H1 (cell line): ENCODE data around the gene LARP1.
A peak's percentile ranks its signal among the peaks of the same experiment; 100 is the strongest.

Experiments used
- BRCA1 ChIP-seq: IDR thresholded peaks from 2 replicates; pipeline ENCODE4 v1.6.1; 2012; ENCODE audit warnings: low read depth, low read length, improper control_type of control experiment
- CEBPB ChIP-seq: IDR thresholded peaks from 2 replicates; pipeline ENCODE4 v1.6.1; 2012; ENCODE audit warnings: low read depth, low read length
- EP300 ChIP-seq, 2 experiments: IDR thresholded peaks; 1 replicate in 1 of 2; 2 replicates in 1 of 2; pipeline ENCODE4 v1.6.1; 2011 to 2012; ENCODE audit warnings: low read depth in 2 of 2, low read length in 2 of 2, mild to moderate bottlenecking in 2 of 2, borderline replicate concordance in 1 of 2, inconsistent platforms in 1 of 2, moderate library complexity in 1 of 2
- MAX ChIP-seq: IDR thresholded peaks from 2 replicates; pipeline ENCODE4 v1.6.1; 2012; ENCODE audit warnings: inconsistent platforms
- POLR2A ChIP-seq, 2 experiments: IDR thresholded peaks; 1 replicate in 1 of 2; 2 replicates in 1 of 2; pipeline ENCODE4 v1.6.1; 2011; ENCODE audit warnings: low read depth in 2 of 2, low read length in 2 of 2, mild to moderate bottlenecking in 2 of 2; ENCODE audit errors: control extremely low read depth in 1 of 2
- RAD21 ChIP-seq, 2 experiments: IDR thresholded peaks in 1 of 2; conservative IDR thresholded peaks in 1 of 2; 2 replicates each; pipeline ENCODE4 v1.6.1; 2011; ENCODE audit warnings: low read depth in 2 of 2, low read length in 2 of 2, improper control_type of control experiment in 1 of 2, inconsistent platforms in 1 of 2, mild to moderate bottlenecking in 1 of 2, moderate library complexity in 1 of 2
- RFX5 ChIP-seq: IDR thresholded peaks from 2 replicates; pipeline ENCODE4 v1.6.1; 2011; ENCODE audit warnings: low read depth, low read length, improper control_type of control experiment, borderline replicate concordance
- TAF1 ChIP-seq: IDR thresholded peaks from 2 replicates; pipeline ENCODE4 v1.6.1; 2011; ENCODE audit warnings: mild to moderate bottlenecking, low read depth, low read length
- TF ChIP-seq, protein P1 (sequence below), 3 experiments: IDR thresholded peaks; 1 replicate in 2 of 3; 2 replicates in 1 of 3; pipeline versions ENCODE4 v1.5.1 to v1.6.1; 2011; ENCODE audit warnings: low read length in 3 of 3, mild to moderate bottlenecking in 3 of 3, inconsistent platforms in 2 of 3, low read depth in 1 of 3, moderate library complexity in 1 of 3; ENCODE audit not compliant: insufficient read depth in 1 of 3; ENCODE audit errors: control extremely low read depth in 1 of 3

- TF ChIP-seq, protein P1, sequence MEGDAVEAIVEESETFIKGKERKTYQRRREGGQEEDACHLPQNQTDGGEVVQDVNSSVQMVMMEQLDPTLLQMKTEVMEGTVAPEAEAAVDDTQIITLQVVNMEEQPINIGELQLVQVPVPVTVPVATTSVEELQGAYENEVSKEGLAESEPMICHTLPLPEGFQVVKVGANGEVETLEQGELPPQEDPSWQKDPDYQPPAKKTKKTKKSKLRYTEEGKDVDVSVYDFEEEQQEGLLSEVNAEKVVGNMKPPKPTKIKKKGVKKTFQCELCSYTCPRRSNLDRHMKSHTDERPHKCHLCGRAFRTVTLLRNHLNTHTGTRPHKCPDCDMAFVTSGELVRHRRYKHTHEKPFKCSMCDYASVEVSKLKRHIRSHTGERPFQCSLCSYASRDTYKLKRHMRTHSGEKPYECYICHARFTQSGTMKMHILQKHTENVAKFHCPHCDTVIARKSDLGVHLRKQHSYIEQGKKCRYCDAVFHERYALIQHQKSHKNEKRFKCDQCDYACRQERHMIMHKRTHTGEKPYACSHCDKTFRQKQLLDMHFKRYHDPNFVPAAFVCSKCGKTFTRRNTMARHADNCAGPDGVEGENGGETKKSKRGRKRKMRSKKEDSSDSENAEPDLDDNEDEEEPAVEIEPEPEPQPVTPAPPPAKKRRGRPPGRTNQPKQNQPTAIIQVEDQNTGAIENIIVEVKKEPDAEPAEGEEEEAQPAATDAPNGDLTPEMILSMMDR (IDR thresholded peaks at IDR 0.05; ENCODE audit: control extremely low read depth in 1 of 3, insufficient read depth in 1 of 3, low read depth in 1 of 3, low read length in 3 of 3), result no peak
- no peak for TF ChIP-seq MAX
- peak in 1 of 2 experiments; percentile 27; a peak in 1 of 3 replicates for TF ChIP-seq POLR2A (IDR thresholded peaks at IDR 0.05; ENCODE audit: control extremely low read depth in 1 of 2, low read depth in 2 of 2, low read length in 2 of 2)
- TF ChIP-seq TAF1, result no peak
- no peak for TF ChIP-seq BRCA1
- TF ChIP-seq EP300 (IDR thresholded peaks at IDR 0.05; ENCODE audit: borderline replicate concordance in 1 of 2, low read depth in 2 of 2, low read length in 2 of 2), result no peak
- TF ChIP-seq CEBPB, result no peak
- TF ChIP-seq RAD21 (IDR thresholded peaks at IDR 0.05 in 1 of 2, conservative IDR thresholded peaks at IDR 0.05 in 1 of 2; ENCODE audit: low read depth in 2 of 2, low read length in 2 of 2), result no peak
- TF ChIP-seq RFX5, result no peak
Measured at GRCh38 chr5:154815684-154816247, 60.6 kb downstream of the LARP1 start.
